ENCODE measurements around the gene PSTPIP1. TPM values are rescaled to one million over a fixed set of nuclear protein-coding genes. Genes with fewer than 3 reads are reported as not detected.

The PSTPIP1 gene
- total RNA-seq, 1 donor from 2014 or later, result not detected

DNA sequence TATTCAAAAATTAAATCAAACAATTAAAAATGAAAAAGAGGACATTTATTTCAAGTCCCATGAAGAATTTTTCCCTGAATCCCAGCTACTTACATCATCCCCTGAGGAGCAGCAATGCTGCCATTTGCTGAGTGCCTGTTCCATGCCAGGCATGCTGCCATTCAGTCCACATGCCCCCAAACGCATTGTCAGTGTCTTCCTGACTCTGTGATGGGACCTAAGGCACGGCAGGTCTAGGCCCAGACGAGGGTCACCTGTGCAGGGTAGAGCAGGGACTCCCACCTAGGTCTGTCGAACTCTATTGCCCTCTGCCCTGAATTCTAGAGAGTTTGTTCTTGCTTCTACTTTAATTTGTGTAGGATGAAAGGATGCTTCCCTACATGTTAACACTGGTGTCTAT is 7.0 kb downstream of the PSTPIP1 start:
- Histone ChIP-seq H3K4me2 (ENCODE audit: low read length) (no peak overlapping the region), H3K27me3 (ENCODE audit: insufficient read depth, low read length) (no peaks in the 10 kb centered on the region), H3K36me3 (ENCODE audit: insufficient read depth, low read length) (no peaks in the 10 kb centered on the region), H3K9me3 (ENCODE audit: insufficient read depth, low read depth, low read length) (no peaks in the 10 kb centered on the region), H3K79me2 (ENCODE audit: insufficient read depth, low read length) (no peaks in the 10 kb centered on the region), H3K9ac (ENCODE audit: low read length) (no peak overlapping the region), H3K4me3 (ENCODE audit: insufficient read depth, low read depth, low read length) (no peak overlapping the region), H3K27ac (ENCODE audit: low read depth, low read length) (no peak overlapping the region), H2AFZ (ENCODE audit: low read depth, low read length) (no peak overlapping the region), H4K20me1 (ENCODE audit: insufficient read depth, low read length) (no peaks in the 10 kb centered on the region), H3K4me1 (ENCODE audit: insufficient read depth, low read length) (no peaks in the 10 kb centered on the region)
- peaks cover 21% of the 10 kb centered on the region for H3K27me3 Mint-ChIP-seq (ENCODE audit: low read depth, unreplicated experiment)
- no peak overlapping the region for H3K4me3 Mint-ChIP-seq (ENCODE audit: unreplicated experiment)
- H3K27ac Mint-ChIP-seq (ENCODE audit: unreplicated experiment), result no peak overlapping the region
- peaks cover 2% of the 10 kb centered on the region for H3K4me1 Mint-ChIP-seq (ENCODE audit: low read depth, unreplicated experiment)
- H3K9me3 Mint-ChIP-seq (ENCODE audit: unreplicated experiment), result no peaks in the 10 kb centered on the region
- DNase-seq (ENCODE audit: low read depth), result no peak
- FAIRE-seq, result no peak
- H3K36me3 Mint-ChIP-seq (ENCODE audit: low read depth, unreplicated experiment), result no peaks in the 10 kb centered on the region
- TF ChIP-seq, protein P1, sequence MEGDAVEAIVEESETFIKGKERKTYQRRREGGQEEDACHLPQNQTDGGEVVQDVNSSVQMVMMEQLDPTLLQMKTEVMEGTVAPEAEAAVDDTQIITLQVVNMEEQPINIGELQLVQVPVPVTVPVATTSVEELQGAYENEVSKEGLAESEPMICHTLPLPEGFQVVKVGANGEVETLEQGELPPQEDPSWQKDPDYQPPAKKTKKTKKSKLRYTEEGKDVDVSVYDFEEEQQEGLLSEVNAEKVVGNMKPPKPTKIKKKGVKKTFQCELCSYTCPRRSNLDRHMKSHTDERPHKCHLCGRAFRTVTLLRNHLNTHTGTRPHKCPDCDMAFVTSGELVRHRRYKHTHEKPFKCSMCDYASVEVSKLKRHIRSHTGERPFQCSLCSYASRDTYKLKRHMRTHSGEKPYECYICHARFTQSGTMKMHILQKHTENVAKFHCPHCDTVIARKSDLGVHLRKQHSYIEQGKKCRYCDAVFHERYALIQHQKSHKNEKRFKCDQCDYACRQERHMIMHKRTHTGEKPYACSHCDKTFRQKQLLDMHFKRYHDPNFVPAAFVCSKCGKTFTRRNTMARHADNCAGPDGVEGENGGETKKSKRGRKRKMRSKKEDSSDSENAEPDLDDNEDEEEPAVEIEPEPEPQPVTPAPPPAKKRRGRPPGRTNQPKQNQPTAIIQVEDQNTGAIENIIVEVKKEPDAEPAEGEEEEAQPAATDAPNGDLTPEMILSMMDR (IDR thresholded peaks at IDR 0.05; ENCODE audit: insufficient read depth, low read depth, low read length), result no peak
- no peak for TF ChIP-seq EZH2 (IDR thresholded peaks at IDR 0.05; ENCODE audit: insufficient read depth, low read length)

DNA sequence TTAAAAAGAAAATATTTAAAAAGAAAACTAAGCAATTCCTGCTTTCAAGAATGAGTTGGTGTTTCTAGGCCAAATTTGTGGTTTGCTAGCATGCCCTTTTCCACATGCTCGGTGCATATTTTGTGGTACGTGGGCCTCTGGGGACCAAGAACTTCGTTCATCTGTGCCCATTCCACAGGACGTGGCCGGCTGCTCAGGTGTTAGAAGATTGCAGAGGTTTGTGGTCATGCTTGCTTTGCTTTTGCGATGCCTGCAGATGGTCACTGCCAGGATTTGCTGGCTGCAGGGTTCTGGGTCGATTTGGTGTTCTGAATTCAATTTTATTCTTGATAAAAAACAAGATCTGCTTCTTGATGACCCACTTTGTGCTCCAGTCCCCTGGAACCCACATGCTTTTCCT is 7.5 kb downstream of the PSTPIP1 start:
- TF ChIP-seq EZH2 (IDR thresholded peaks at IDR 0.05; ENCODE audit: insufficient read depth, low read length), result no peak
- TF ChIP-seq, protein P1 (IDR thresholded peaks at IDR 0.05; ENCODE audit: insufficient read depth, low read depth, low read length), result no peak
- no peaks in the 10 kb centered on the region for H3K4me1 Mint-ChIP-seq (ENCODE audit: low read depth, unreplicated experiment)
- Histone ChIP-seq H3K4me2 (ENCODE audit: low read length) (no peak overlapping the region), H3K36me3 (ENCODE audit: insufficient read depth, low read length) (no peaks in the 10 kb centered on the region), H3K4me1 (ENCODE audit: insufficient read depth, low read length) (no peaks in the 10 kb centered on the region), H3K9me3 (ENCODE audit: insufficient read depth, low read depth, low read length) (no peaks in the 10 kb centered on the region), H3K4me3 (ENCODE audit: insufficient read depth, low read depth, low read length) (no peak overlapping the region), H3K79me2 (ENCODE audit: insufficient read depth, low read length) (no peaks in the 10 kb centered on the region), H3K27ac (ENCODE audit: low read depth, low read length) (no peak overlapping the region), H3K9ac (ENCODE audit: low read length) (no peak overlapping the region), H2AFZ (ENCODE audit: low read depth, low read length) (no peak overlapping the region), H4K20me1 (ENCODE audit: insufficient read depth, low read length) (no peaks in the 10 kb centered on the region), H3K27me3 (ENCODE audit: insufficient read depth, low read length) (no peaks in the 10 kb centered on the region)
- no peaks in the 10 kb centered on the region for H3K36me3 Mint-ChIP-seq (ENCODE audit: low read depth, unreplicated experiment)
- H3K4me3 Mint-ChIP-seq (ENCODE audit: unreplicated experiment), result no peak overlapping the region
- peak; percentile 12 for DNase-seq (ENCODE audit: low read depth)
- peaks cover 21% of the 10 kb centered on the region for H3K27me3 Mint-ChIP-seq (ENCODE audit: low read depth, unreplicated experiment)
- no peak for FAIRE-seq
- H3K27ac Mint-ChIP-seq (ENCODE audit: unreplicated experiment), result no peak overlapping the region
- H3K9me3 Mint-ChIP-seq (ENCODE audit: unreplicated experiment), result no peaks in the 10 kb centered on the region

DNA sequence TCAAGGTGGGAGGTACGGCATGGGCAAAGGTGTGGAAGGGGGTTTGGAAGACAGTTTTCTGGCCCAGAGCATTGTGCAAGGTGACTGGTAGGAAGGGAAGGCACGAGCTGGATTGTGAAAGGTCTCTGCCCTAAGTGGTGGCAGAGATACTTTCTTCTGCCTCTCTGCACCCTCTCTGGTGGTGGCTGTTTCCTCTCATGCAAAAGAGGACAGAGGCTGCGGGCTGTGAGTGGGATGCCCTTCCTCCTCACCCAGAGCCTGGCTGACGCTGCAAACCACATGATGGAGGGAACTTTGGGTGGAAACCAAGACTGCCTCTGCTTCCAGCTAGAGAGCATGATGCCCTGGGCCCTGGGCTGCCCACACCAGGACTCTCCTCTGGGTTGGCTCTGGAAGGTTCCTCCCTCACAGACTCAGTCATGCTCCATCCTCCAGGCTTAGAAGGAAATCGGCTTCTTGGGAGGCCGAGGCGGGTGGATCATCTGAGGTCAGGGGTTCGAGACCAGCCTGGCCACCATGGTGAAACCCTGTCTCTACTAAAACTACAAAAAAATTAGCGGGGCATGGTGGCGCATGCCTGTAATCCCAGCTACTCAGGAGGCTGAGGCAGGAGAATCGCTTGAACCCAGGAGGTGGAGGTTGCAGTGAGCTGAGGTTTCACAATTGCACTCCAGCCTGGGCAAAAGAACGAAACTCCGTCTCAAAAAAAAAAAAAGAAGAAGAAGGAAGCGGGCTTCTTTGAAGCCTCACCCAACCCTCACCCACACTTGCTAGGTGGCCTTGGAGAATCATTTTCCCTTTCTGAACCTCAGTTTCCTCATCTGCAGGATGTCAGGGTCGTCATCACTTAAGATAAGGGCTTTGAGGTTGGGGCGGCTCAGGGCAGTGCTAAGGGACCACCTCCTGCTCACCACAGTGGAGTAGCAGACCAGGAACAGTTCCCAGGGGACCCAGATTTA is 8.3 kb downstream of the PSTPIP1 start:
- FAIRE-seq, result no peak
- H3K9me3 Mint-ChIP-seq (ENCODE audit: unreplicated experiment), result no peaks in the 10 kb centered on the region

More for the DNA sequence above, 8.3 kb downstream of the PSTPIP1 start:
- H3K36me3 ChIP-seq (ENCODE audit: insufficient read depth, low read length), result no peaks in the 10 kb centered on the region
- H3K4me2 ChIP-seq (ENCODE audit: low read length), result no peak overlapping the region
- H3K9ac ChIP-seq (ENCODE audit: low read length), result no peak overlapping the region
- H3K27me3 ChIP-seq (ENCODE audit: insufficient read depth, low read length), result no peaks in the 10 kb centered on the region
- TF ChIP-seq, protein P1 (IDR thresholded peaks at IDR 0.05; ENCODE audit: insufficient read depth, low read depth, low read length), result no peak
- no peak for TF ChIP-seq EZH2 (IDR thresholded peaks at IDR 0.05; ENCODE audit: insufficient read depth, low read length)
- Mint-ChIP-seq H3K27me3 (ENCODE audit: low read depth, unreplicated experiment) (peaks cover 23% of the 10 kb centered on the region), H3K4me3 (ENCODE audit: unreplicated experiment) (no peak overlapping the region), H3K4me1 (ENCODE audit: low read depth, unreplicated experiment) (no peaks in the 10 kb centered on the region), H3K36me3 (ENCODE audit: low read depth, unreplicated experiment) (no peaks in the 10 kb centered on the region), H3K27ac (ENCODE audit: unreplicated experiment) (no peak overlapping the region)
- H3K4me3 ChIP-seq (ENCODE audit: insufficient read depth, low read depth, low read length), result no peak overlapping the region
- H2AFZ ChIP-seq (ENCODE audit: low read depth, low read length), result no peak overlapping the region
- H3K79me2 ChIP-seq (ENCODE audit: insufficient read depth, low read length), result no peaks in the 10 kb centered on the region
- DNase-seq (ENCODE audit: low read depth), result no peak
- no peak overlapping the region for H3K27ac ChIP-seq (ENCODE audit: low read depth, low read length)
- H3K4me1 ChIP-seq (ENCODE audit: insufficient read depth, low read length), result no peaks in the 10 kb centered on the region
- H3K9me3 ChIP-seq (ENCODE audit: insufficient read depth, low read depth, low read length), result no peaks in the 10 kb centered on the region
- no peaks in the 10 kb centered on the region for H4K20me1 ChIP-seq (ENCODE audit: insufficient read depth, low read length)
